ENCODE measurements around the gene ANAPC7.
"Not testable (repeated sequence)": the region's sequence is repeated elsewhere in the genome, so short reads cannot be mapped to it uniquely, and the experiment has no call there.

ANAPC7 gene

GRCh38 chr12:110379197-110379596, 24.3 kb downstream of the ANAPC7 start:
- Histone ChIP-seq H3K36me3 (ENCODE audit: insufficient read depth, low read length) (peaks cover 70% of the 10 kb centered on the region), H3K9me2 (ENCODE audit: low read depth, low read length) (no peaks in the 10 kb centered on the region), H3K9me3 (ENCODE audit: low read length) (no peaks in the 10 kb centered on the region), H3K4me2 (ENCODE audit: low read length) (no peak overlapping the region), H4K20me1 (ENCODE audit: insufficient read depth, low read length) (no peaks in the 10 kb centered on the region), H3K27ac (ENCODE audit: low read depth, low read length, poor library complexity, severe bottlenecking) (no peak overlapping the region), H3K79me2 (ENCODE audit: insufficient read depth, low read length) (no peaks in the 10 kb centered on the region), H3K9ac (ENCODE audit: low read length) (no peak overlapping the region), H3F3A (ENCODE audit: insufficient read depth, low read length) (no peaks in the 10 kb centered on the region), H3K27me3 (ENCODE audit: insufficient read depth, low read length) (no peaks in the 10 kb centered on the region), H3K4me3 (ENCODE audit: low read depth, low read length, poor library complexity, severe bottlenecking) (no peak overlapping the region), H3K4me1 (ENCODE audit: insufficient read depth, low read length, severe bottlenecking) (peaks cover 11% of the 10 kb centered on the region), H2AFZ (ENCODE audit: low read length) (no peak overlapping the region)
- TF ChIP-seq EZH2 (IDR thresholded peaks at IDR 0.05; ENCODE audit: borderline replicate concordance, low read length) = no peak
- no peak for TF ChIP-seq CTCF (IDR thresholded peaks at IDR 0.05; ENCODE audit: low read length)

GRCh38 chr12:110378131-110378790, 25.2 kb downstream of the ANAPC7 start:
- peaks cover 15% of the 10 kb centered on the region for H3K4me1 ChIP-seq (ENCODE audit: insufficient read depth, low read length, severe bottlenecking)
- not testable (repeated sequence) for H3F3A ChIP-seq (ENCODE audit: insufficient read depth, low read length); H3K9ac ChIP-seq (ENCODE audit: low read length); H3K9me3 ChIP-seq (ENCODE audit: low read length); H3K79me2 ChIP-seq (ENCODE audit: insufficient read depth, low read length); H2AFZ ChIP-seq (ENCODE audit: low read length); H3K9me2 ChIP-seq (ENCODE audit: low read depth, low read length); H3K4me3 ChIP-seq (ENCODE audit: low read depth, low read length, poor library complexity, severe bottlenecking); H3K4me2 ChIP-seq (ENCODE audit: low read length); H3K27me3 ChIP-seq (ENCODE audit: insufficient read depth, low read length); H3K27ac ChIP-seq (ENCODE audit: low read depth, low read length, poor library complexity, severe bottlenecking); H4K20me1 ChIP-seq (ENCODE audit: insufficient read depth, low read length)
- peaks cover 76% of the 10 kb centered on the region for H3K36me3 ChIP-seq (ENCODE audit: insufficient read depth, low read length)

- Histone ChIP-seq H3K9me3 (ENCODE audit: low read length) (no peaks in the 10 kb centered on the region), H3K79me2 (ENCODE audit: insufficient read depth, low read length) (no peaks in the 10 kb centered on the region), H3K9ac (ENCODE audit: low read length) (no peak overlapping the region), H3K36me3 (ENCODE audit: insufficient read depth, low read length) (peaks cover 67% of the 10 kb centered on the region), H4K20me1 (ENCODE audit: insufficient read depth, low read length) (no peaks in the 10 kb centered on the region), H3K4me1 (ENCODE audit: insufficient read depth, low read length, severe bottlenecking) (peaks cover 43% of the 10 kb centered on the region), H3K9me2 (ENCODE audit: low read depth, low read length) (no peaks in the 10 kb centered on the region), H3K4me3 (ENCODE audit: low read depth, low read length, poor library complexity, severe bottlenecking) (no peak overlapping the region), H2AFZ (ENCODE audit: low read length) (no peak overlapping the region), H3F3A (ENCODE audit: insufficient read depth, low read length) (no peaks in the 10 kb centered on the region), H3K27me3 (ENCODE audit: insufficient read depth, low read length) (no peaks in the 10 kb centered on the region), H3K4me2 (ENCODE audit: low read length) (no peak overlapping the region), H3K27ac (ENCODE audit: low read depth, low read length, poor library complexity, severe bottlenecking) (peak overlapping the region; percentile 73)
- no peak for TF ChIP-seq CTCF (IDR thresholded peaks at IDR 0.05; ENCODE audit: low read length)
- no peak for TF ChIP-seq EZH2 (IDR thresholded peaks at IDR 0.05; ENCODE audit: borderline replicate concordance, low read length)
These were observed 29.4 kb downstream of the ANAPC7 start for GRCh38 chr12:110373962-110374611.

GRCh38 chr12:110373425-110373824, 30.1 kb downstream of the ANAPC7 start:
- Histone ChIP-seq H3K4me2 (ENCODE audit: low read length) (no peak overlapping the region), H3K9ac (ENCODE audit: low read length) (no peak overlapping the region), H3K9me2 (ENCODE audit: low read depth, low read length) (no peaks in the 10 kb centered on the region), H3K36me3 (ENCODE audit: insufficient read depth, low read length) (peaks cover 61% of the 10 kb centered on the region), H2AFZ (ENCODE audit: low read length) (no peak overlapping the region), H3K79me2 (ENCODE audit: insufficient read depth, low read length) (no peaks in the 10 kb centered on the region), H4K20me1 (ENCODE audit: insufficient read depth, low read length) (no peaks in the 10 kb centered on the region), H3K9me3 (ENCODE audit: low read length) (no peaks in the 10 kb centered on the region), H3K4me1 (ENCODE audit: insufficient read depth, low read length, severe bottlenecking) (peaks cover 49% of the 10 kb centered on the region), H3F3A (ENCODE audit: insufficient read depth, low read length) (no peaks in the 10 kb centered on the region), H3K27me3 (ENCODE audit: insufficient read depth, low read length) (no peaks in the 10 kb centered on the region), H3K27ac (ENCODE audit: low read depth, low read length, poor library complexity, severe bottlenecking) (peak overlapping the region; percentile 73), H3K4me3 (ENCODE audit: low read depth, low read length, poor library complexity, severe bottlenecking) (no peak overlapping the region)
- no peak for TF ChIP-seq EZH2 (IDR thresholded peaks at IDR 0.05; ENCODE audit: borderline replicate concordance, low read length)
- no peak for TF ChIP-seq CTCF (IDR thresholded peaks at IDR 0.05; ENCODE audit: low read length)

Measured in OCI-LY1 (cell line).